ENCODE data around the gene IBTK.
"Not testable (repeated sequence)": the region's sequence is repeated elsewhere in the genome, so short reads cannot be mapped to it uniquely, and the experiment has no call there.

Gene IBTK, protein sequence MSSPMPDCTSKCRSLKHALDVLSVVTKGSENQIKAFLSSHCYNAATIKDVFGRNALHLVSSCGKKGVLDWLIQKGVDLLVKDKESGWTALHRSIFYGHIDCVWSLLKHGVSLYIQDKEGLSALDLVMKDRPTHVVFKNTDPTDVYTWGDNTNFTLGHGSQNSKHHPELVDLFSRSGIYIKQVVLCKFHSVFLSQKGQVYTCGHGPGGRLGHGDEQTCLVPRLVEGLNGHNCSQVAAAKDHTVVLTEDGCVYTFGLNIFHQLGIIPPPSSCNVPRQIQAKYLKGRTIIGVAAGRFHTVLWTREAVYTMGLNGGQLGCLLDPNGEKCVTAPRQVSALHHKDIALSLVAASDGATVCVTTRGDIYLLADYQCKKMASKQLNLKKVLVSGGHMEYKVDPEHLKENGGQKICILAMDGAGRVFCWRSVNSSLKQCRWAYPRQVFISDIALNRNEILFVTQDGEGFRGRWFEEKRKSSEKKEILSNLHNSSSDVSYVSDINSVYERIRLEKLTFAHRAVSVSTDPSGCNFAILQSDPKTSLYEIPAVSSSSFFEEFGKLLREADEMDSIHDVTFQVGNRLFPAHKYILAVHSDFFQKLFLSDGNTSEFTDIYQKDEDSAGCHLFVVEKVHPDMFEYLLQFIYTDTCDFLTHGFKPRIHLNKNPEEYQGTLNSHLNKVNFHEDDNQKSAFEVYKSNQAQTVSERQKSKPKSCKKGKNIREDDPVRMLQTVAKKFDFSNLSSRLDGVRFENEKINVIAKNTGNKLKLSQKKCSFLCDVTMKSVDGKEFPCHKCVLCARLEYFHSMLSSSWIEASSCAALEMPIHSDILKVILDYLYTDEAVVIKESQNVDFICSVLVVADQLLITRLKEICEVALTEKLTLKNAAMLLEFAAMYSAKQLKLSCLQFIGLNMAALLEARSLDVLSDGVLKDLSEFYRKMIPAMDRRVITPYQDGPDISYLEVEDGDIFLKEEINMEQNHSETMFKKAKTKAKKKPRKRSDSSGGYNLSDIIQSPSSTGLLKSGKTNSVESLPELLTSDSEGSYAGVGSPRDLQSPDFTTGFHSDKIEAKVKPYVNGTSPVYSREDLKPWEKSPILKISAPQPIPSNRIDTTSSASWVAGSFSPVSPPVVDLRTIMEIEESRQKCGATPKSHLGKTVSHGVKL (N-terminal part only)

GRCh38 chr6:82247505-82248272, at the start of gene IBTK:
TSS of gene IBTK (minus strand) at chr6:82247744. CDS start at chr6:82240486, 7,258 bp downstream.
- no peaks in the 10 kb centered on the region for H3K9me2 ChIP-seq (ENCODE audit: low read depth, low read length)

DNA sequence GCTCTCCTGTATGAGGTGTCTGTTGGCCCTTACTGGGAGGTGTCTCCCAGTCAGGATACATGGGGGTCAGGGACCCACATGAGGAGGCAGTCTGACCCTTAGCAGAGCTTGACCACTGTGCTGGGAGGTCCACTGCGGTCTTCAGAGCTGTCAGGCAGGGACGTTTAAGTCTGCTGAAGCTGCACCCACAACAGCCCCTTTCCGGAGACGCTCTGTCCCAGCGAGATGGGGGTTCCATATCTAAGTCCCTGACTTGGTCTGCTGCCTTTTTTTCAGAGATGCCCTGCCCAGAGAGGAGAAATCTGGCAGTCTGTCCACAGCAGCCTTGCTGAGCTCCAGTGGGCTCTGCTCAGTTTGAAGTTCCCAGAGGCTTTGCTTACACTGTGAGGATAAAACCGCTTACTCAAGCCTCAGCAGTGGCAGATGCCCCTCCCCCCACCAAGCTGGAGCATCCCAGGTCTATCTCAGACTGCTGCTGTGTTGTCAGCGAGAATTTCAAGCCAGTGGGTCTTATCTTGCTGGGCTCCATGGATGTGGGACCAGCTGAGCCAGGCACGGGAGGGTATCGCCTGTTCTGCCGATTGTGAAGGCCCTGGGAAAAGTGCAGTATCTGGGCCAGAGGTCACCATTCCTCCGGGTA, 36.3 kb upstream of the IBTK start:
- Histone ChIP-seq H3K4me1 (ENCODE audit: insufficient read depth, low read length, severe bottlenecking) (no peaks in the 10 kb centered on the region), H3K4me3 (ENCODE audit: low read depth, low read length, poor library complexity, severe bottlenecking) (no peak overlapping the region), H3K9me2 (ENCODE audit: low read depth, low read length) (no peaks in the 10 kb centered on the region), H4K20me1 (ENCODE audit: insufficient read depth, low read length) (no peaks in the 10 kb centered on the region), H3F3A (ENCODE audit: insufficient read depth, low read length) (no peaks in the 10 kb centered on the region), H3K4me2 (ENCODE audit: low read length) (no peak overlapping the region), H3K9ac (ENCODE audit: low read length) (no peak overlapping the region), H3K36me3 (ENCODE audit: insufficient read depth, low read length) (no peaks in the 10 kb centered on the region), H3K79me2 (ENCODE audit: insufficient read depth, low read length) (no peaks in the 10 kb centered on the region), H3K9me3 (ENCODE audit: low read length) (no peaks in the 10 kb centered on the region), H2AFZ (ENCODE audit: low read length) (no peak overlapping the region), H3K27me3 (ENCODE audit: insufficient read depth, low read length) (no peaks in the 10 kb centered on the region), H3K27ac (ENCODE audit: low read depth, low read length, poor library complexity, severe bottlenecking) (no peak overlapping the region)
- TF ChIP-seq, protein P1, sequence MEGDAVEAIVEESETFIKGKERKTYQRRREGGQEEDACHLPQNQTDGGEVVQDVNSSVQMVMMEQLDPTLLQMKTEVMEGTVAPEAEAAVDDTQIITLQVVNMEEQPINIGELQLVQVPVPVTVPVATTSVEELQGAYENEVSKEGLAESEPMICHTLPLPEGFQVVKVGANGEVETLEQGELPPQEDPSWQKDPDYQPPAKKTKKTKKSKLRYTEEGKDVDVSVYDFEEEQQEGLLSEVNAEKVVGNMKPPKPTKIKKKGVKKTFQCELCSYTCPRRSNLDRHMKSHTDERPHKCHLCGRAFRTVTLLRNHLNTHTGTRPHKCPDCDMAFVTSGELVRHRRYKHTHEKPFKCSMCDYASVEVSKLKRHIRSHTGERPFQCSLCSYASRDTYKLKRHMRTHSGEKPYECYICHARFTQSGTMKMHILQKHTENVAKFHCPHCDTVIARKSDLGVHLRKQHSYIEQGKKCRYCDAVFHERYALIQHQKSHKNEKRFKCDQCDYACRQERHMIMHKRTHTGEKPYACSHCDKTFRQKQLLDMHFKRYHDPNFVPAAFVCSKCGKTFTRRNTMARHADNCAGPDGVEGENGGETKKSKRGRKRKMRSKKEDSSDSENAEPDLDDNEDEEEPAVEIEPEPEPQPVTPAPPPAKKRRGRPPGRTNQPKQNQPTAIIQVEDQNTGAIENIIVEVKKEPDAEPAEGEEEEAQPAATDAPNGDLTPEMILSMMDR (IDR thresholded peaks at IDR 0.05; ENCODE audit: low read length): no peak
- no peak for TF ChIP-seq EZH2 (IDR thresholded peaks at IDR 0.05; ENCODE audit: borderline replicate concordance, low read length)

More at GRCh38 chr6:82247505-82248272, at the start of gene IBTK:
- Histone ChIP-seq H3K4me2 (ENCODE audit: low read length) (peak within 1 kb of the TSS; percentile 87), H3K4me1 (ENCODE audit: insufficient read depth, low read length, severe bottlenecking) (peaks cover 32% of the 10 kb centered on the region), H3K9me3 (ENCODE audit: low read length) (no peaks in the 10 kb centered on the region), H4K20me1 (ENCODE audit: insufficient read depth, low read length) (no peaks in the 10 kb centered on the region), H3F3A (ENCODE audit: insufficient read depth, low read length) (no peaks in the 10 kb centered on the region), H3K36me3 (ENCODE audit: insufficient read depth, low read length) (no peaks in the 10 kb centered on the region), H3K4me3 (ENCODE audit: low read depth, low read length, poor library complexity, severe bottlenecking) (peak within 1 kb of the TSS; percentile 92), H3K79me2 (ENCODE audit: insufficient read depth, low read length) (peaks cover 37% of the 10 kb centered on the region), H3K27ac (ENCODE audit: low read depth, low read length, poor library complexity, severe bottlenecking) (peak within 1 kb of the TSS; percentile 25), H3K9ac (ENCODE audit: low read length) (peak within 1 kb of the TSS; percentile 90), H2AFZ (ENCODE audit: low read length) (peak within 1 kb of the TSS; percentile 96), H3K27me3 (ENCODE audit: insufficient read depth, low read length) (no peaks in the 10 kb centered on the region)
- no peak for TF ChIP-seq EZH2 (IDR thresholded peaks at IDR 0.05; ENCODE audit: borderline replicate concordance, low read length)
- TF ChIP-seq, protein P1 (IDR thresholded peaks at IDR 0.05; ENCODE audit: low read length): no peak

DNA sequence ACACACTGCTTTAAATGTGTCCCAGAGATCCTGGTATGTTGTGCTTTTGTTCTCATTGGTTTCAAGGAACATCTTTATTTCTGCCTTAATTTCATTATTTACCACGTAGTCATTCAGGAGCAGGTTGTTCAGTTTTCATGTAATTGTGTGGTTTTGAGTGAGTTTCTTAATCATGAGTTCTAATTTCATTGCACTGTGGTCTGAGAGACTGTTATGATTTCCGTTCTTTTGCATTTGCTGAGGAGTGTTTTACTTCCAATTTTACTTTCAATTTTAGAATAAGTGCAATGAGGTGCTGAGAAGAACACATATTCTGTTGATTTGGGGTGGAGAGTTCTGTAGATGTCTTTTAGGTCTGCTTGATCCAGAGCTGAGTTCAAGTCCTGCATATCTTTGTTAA, 34.0 kb upstream of the IBTK start:
- H3K27ac ChIP-seq (ENCODE audit: low read depth, low read length, poor library complexity, severe bottlenecking); H3K9me2 ChIP-seq (ENCODE audit: low read depth, low read length); H3K9me3 ChIP-seq (ENCODE audit: low read length); H3F3A ChIP-seq (ENCODE audit: insufficient read depth, low read length); H3K9ac ChIP-seq (ENCODE audit: low read length); H3K79me2 ChIP-seq (ENCODE audit: insufficient read depth, low read length); H3K36me3 ChIP-seq (ENCODE audit: insufficient read depth, low read length); H3K4me3 ChIP-seq (ENCODE audit: low read depth, low read length, poor library complexity, severe bottlenecking); H2AFZ ChIP-seq (ENCODE audit: low read length); H3K4me2 ChIP-seq (ENCODE audit: low read length); H3K4me1 ChIP-seq (ENCODE audit: insufficient read depth, low read length, severe bottlenecking); H4K20me1 ChIP-seq (ENCODE audit: insufficient read depth, low read length); H3K27me3 ChIP-seq (ENCODE audit: insufficient read depth, low read length): not testable (repeated sequence)

All from OCI-LY1 (cell line).